Uterus (tissue), 2 donors: ENCODE measurements around the gene SPPL2C.

Source experiments
- POLR2A ChIP-seq, 2 donors: fragments of 450-650 bp; IDR thresholded peaks; one replicate each; pipeline ENCODE4 v1.6.1; 2016; ENCODE audit warnings: antibody characterized with exemption in 2 of 2, mild to moderate bottlenecking in 1 of 2, moderate library complexity in 1 of 2
- TF ChIP-seq, protein P1 (sequence below), 4 experiments: fragments of 200-600 bp in 2 of 4; fragments of 450-650 bp in 2 of 4; sonication (generic) in 2 of 4; IDR thresholded peaks; one replicate each; pipeline ENCODE4 v1.5.1; 2016 to 2019; ENCODE audit warnings: antibody characterized with exemption in 4 of 4, mild to moderate bottlenecking in 2 of 4, moderate library complexity in 1 of 4

DNA sequence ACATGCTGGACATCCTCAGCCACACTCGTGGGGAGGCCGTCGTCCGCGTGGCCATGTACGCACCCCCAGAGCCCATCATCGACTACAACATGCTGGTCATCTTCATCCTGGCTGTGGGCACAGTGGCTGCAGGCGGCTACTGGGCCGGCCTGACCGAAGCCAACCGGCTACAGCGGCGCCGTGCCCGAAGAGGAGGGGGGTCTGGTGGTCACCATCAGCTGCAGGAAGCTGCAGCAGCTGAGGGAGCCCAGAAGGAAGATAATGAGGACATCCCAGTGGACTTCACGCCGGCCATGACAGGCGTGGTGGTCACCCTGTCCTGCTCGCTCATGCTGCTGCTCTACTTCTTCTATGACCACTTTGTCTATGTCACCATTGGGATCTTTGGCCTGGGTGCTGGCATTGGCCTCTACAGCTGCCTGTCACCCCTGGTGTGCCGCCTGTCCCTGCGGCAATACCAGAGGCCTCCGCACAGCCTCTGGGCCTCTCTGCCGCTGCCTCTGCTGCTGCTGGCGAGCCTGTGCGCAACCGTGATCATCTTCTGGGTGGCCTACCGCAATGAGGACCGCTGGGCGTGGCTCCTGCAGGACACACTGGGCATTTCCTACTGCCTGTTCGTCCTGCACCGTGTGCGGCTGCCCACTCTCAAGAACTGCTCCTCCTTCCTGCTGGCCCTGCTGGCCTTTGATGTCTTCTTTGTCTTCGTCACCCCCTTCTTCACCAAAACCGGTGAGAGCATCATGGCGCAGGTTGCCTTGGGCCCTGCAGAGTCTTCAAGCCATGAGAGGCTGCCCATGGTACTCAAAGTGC is 900 bp downstream of the SPPL2C start:
- TF ChIP-seq, protein P1, sequence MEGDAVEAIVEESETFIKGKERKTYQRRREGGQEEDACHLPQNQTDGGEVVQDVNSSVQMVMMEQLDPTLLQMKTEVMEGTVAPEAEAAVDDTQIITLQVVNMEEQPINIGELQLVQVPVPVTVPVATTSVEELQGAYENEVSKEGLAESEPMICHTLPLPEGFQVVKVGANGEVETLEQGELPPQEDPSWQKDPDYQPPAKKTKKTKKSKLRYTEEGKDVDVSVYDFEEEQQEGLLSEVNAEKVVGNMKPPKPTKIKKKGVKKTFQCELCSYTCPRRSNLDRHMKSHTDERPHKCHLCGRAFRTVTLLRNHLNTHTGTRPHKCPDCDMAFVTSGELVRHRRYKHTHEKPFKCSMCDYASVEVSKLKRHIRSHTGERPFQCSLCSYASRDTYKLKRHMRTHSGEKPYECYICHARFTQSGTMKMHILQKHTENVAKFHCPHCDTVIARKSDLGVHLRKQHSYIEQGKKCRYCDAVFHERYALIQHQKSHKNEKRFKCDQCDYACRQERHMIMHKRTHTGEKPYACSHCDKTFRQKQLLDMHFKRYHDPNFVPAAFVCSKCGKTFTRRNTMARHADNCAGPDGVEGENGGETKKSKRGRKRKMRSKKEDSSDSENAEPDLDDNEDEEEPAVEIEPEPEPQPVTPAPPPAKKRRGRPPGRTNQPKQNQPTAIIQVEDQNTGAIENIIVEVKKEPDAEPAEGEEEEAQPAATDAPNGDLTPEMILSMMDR (IDR thresholded peaks at IDR 0.05) = no peak
- TF ChIP-seq POLR2A (IDR thresholded peaks at IDR 0.05) = no peak
